ENCODE measurements around the gene GINS1. TPM values are rescaled to one million over a fixed set of nuclear protein-coding genes. Genes with fewer than 3 reads are reported as not detected.

The GINS1 gene
- total RNA-seq, 1 experiment from 2014 or later, result 36.0 TPM

GRCh38 chr20:25369971-25370370, 37.5 kb upstream of the GINS1 start:
- Histone ChIP-seq H3K27me3 (ENCODE audit: control insufficient read depth, insufficient read depth, low read length) (no peaks in the 10 kb centered on the region), H3K9me3 (ENCODE audit: control insufficient read depth, insufficient read depth, low read depth, low read length) (no peaks in the 10 kb centered on the region), H3K4me1 (ENCODE audit: control insufficient read depth, insufficient read depth, low read length) (no peaks in the 10 kb centered on the region), H3K27ac (ENCODE audit: low read length) (no peak overlapping the region), H3K36me3 (ENCODE audit: control insufficient read depth, insufficient read depth, low read length) (no peaks in the 10 kb centered on the region), H3K4me3 (ENCODE audit: low read depth in 2 of 2, low read length in 2 of 2) (no peak overlapping the region)
- ATAC-seq (no peak), DNase-seq (ENCODE audit: low read depth, low spot score) (no peak)
- in situ Hi-C loops (cut with HindIII; ENCODE audit: low pct_unique_long_range_greater_than_20kb, low sequenced_read_pairs) (no loop called here), intact Hi-C loops (cut with micrococcal nuclease; ENCODE audit: unreplicated experiment) (no loop called here)
- ChIA-PET POLR2A (no interaction called here), CTCF (no interaction called here)
- TF ChIP-seq CTCF (IDR thresholded peaks at IDR 0.05), result no peak
- TF ChIP-seq POLR2AphosphoS5 (IDR thresholded peaks at IDR 0.05; ENCODE audit: low read depth, low read length), result no peak
- TF ChIP-seq TCF7L2 (IDR thresholded peaks at IDR 0.05; ENCODE audit: low read depth, low read length), result no peak
- no peak for TF ChIP-seq SIN3A (IDR thresholded peaks at IDR 0.05; ENCODE audit: borderline replicate concordance, insufficient read depth, low read depth, low read length)
- no peak for TF ChIP-seq REST (IDR thresholded peaks at IDR 0.05; ENCODE audit: insufficient read depth in 1 of 2, low read depth in 2 of 2, low read length in 1 of 2)
- BruUV-seq (replicated peaks), result no TSS peak

- CTCF ChIA-PET, result no interaction called here
- POLR2A ChIA-PET, result interaction anchor here (0.6 kb wide), 1 partner anchor 18 kb away, joined by 3 read pairs; no protein-coding TSS in a partner anchor
- in situ Hi-C loops (cut with HindIII; ENCODE audit: low pct_unique_long_range_greater_than_20kb, low sequenced_read_pairs), result no loop called here
Measured at GRCh38 chr20:25372584-25373336, 34.7 kb upstream of the GINS1 start.

More at GRCh38 chr20:25372584-25373336, 34.7 kb upstream of the GINS1 start:
- DNase-seq (ENCODE audit: low read depth, low spot score) (no peak), ATAC-seq (peak; percentile 72)
- H3K27me3 ChIP-seq (ENCODE audit: control insufficient read depth, insufficient read depth, low read length), result no peaks in the 10 kb centered on the region
- TF ChIP-seq CTCF (IDR thresholded peaks at IDR 0.05), result no peak
- no peak for TF ChIP-seq TCF7L2 (IDR thresholded peaks at IDR 0.05; ENCODE audit: low read depth, low read length)
- TF ChIP-seq REST (IDR thresholded peaks at IDR 0.05; ENCODE audit: insufficient read depth in 1 of 2, low read depth in 2 of 2, low read length in 1 of 2), result no peak
- TF ChIP-seq POLR2AphosphoS5 (IDR thresholded peaks at IDR 0.05; ENCODE audit: low read depth, low read length), result no peak
- no peak for TF ChIP-seq SIN3A (IDR thresholded peaks at IDR 0.05; ENCODE audit: borderline replicate concordance, insufficient read depth, low read depth, low read length)
- BruUV-seq (replicated peaks), result no TSS peak
- H3K27ac ChIP-seq (ENCODE audit: low read length), result no peak overlapping the region
- no peaks in the 10 kb centered on the region for H3K36me3 ChIP-seq (ENCODE audit: control insufficient read depth, insufficient read depth, low read length)
- intact Hi-C loops (cut with micrococcal nuclease; ENCODE audit: unreplicated experiment), result no loop called here
- H3K4me3 ChIP-seq (ENCODE audit: low read depth in 2 of 2, low read length in 2 of 2), result no peak overlapping the region
- no peaks in the 10 kb centered on the region for H3K9me3 ChIP-seq (ENCODE audit: control insufficient read depth, insufficient read depth, low read depth, low read length)
- peaks cover 9% of the 10 kb centered on the region for H3K4me1 ChIP-seq (ENCODE audit: control insufficient read depth, insufficient read depth, low read length)

All from Panc1 (cell line).